GM18499 (cell line): ENCODE results near the gene FLNC.

Experiments
- ATAC-seq: cut with Tn5 transposase; IDR thresholded peaks from one replicate; pipeline ENCODE4 v1.9.1; 2021; ENCODE audit warnings: moderate number of reproducible peaks; ENCODE audit not compliant: insufficient read depth, unreplicated experiment

Gene FLNC

DNA sequence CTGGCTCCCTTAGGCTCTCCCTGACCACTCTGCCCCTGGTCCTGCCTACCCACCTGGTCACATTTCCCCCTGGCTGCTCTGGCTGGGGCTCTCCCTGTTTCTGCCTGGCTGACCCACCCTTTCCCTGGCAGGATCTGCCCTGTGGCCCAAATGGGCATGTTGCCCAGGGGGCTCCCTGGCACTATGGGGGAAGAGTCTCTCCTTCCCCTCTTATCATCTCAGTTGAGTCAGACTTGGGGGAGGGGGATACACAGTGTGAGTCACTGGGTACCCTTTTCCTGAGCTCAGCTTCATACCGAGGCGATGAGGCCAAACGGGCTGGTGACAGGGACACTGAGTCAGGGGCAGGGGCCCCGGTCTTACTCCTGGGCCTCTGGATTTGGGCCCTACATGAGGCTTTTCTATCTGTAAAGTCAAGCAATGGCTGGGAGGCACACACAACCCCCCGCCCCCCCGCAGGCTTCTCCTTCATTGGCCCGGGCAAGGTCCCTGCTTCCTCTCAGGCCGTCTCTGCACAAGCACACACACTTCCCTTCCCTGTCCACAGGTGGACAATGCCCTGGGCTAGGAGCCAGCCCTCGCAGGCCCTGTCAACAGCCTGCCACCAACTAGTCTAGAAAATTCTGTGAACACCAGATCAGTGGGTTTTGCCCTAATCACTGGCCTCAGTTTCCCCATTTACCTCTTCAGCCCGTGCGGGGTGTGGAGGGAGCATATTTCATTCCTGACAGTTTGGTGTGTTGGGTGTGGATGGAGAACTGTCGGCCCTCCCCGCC, 627 bp upstream of the FLNC start:
- ATAC-seq, result no peak

DNA sequence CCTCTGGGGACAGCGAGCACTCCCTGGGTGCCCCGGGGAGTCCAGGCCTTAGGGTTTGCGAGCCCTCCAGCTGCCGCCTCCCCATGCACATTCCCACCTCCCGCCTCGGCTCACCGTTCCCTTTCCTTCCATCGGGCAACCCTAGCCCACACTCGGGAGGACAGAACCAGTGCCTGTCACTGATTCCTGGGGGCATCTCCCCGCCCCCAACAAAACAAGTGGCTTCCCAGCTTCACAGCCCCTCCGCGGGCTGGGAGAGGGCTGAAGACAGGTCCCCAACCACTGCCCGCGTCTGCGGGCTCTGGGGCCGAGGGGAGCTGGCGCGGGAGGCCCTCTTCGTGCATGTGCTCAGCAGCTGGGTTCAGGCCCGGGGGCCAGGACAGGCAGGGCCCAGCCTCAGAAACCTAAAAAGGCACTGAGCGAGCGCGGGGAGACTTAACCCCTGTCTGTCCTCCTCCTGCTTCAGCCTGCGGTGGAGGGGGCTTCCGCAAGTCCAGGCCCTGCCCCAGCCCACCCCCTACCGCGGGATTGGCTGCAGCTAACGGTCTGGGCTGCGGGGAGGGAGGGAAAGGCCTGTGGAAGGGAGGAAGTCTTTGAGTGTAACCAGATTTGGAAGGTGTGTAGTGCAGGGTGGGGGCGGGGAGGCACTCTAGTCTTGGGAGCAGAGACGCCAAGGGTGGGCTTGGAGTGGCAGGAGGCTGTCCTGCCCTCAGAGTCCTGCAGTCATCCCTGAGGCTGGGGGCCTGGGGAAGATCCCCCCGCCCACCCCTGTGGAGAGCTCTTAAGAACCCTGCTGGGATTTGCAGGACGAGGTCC, 1.2 kb downstream of the FLNC start:
- ATAC-seq, result no peak

DNA sequence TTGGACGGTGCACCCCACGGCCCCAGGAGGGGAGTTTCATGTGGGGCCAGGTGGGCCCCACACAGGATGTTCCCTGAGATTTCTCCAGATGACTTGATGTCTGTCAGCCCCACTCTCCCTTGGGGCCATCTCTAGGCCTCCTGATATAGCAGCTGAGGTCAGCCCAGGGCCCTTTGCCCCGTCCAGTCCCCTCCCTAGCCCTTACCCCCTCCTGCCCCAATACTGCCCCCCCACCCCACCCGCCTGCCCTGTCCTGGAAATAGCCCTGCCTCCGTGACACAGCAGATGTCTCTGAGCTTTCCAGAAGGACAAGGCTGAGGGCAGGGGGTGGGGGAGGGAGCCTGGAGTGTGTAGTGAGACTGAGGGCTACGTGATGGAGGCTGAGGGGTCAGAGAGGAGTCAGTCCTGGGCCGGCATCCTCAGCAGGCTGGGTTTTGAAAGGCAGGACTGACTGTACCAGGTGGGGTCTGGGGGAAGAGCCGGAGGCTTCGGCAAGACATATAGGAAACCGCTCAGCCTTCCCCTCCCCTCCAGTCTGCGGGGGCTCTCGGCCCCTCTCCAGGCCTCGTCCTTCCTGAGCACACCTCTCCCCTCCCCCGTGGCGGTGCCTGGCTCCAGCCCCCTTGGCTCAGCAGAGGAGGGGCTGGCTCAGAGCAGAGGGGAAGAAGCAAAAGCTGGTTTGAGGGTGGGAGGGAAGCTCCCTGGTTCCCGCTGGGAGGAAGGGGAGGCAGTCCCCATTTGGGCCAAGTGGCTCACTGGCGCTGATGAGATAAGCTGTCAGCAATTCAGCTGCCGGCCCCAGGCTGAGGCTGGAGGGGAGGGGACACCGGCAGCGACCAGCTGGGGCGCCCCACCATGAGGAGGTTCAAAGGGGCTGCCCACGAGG, 2.0 kb downstream of the FLNC start:
- no peak for ATAC-seq

DNA sequence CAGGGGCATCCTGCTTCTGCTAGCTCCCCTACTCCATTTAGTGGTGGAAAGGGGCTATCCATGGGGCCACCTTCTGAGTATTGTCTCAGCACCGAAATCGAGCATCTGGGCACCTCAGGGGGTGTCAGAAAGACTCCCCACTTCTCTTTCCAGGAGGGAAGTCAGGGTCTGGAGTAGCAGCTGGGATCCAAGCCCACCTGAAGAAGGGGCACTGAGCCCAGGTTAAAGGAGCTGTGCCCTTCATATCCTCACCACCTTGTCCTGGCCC, 2.6 kb downstream of the FLNC start:
- ATAC-seq, result no peak

DNA sequence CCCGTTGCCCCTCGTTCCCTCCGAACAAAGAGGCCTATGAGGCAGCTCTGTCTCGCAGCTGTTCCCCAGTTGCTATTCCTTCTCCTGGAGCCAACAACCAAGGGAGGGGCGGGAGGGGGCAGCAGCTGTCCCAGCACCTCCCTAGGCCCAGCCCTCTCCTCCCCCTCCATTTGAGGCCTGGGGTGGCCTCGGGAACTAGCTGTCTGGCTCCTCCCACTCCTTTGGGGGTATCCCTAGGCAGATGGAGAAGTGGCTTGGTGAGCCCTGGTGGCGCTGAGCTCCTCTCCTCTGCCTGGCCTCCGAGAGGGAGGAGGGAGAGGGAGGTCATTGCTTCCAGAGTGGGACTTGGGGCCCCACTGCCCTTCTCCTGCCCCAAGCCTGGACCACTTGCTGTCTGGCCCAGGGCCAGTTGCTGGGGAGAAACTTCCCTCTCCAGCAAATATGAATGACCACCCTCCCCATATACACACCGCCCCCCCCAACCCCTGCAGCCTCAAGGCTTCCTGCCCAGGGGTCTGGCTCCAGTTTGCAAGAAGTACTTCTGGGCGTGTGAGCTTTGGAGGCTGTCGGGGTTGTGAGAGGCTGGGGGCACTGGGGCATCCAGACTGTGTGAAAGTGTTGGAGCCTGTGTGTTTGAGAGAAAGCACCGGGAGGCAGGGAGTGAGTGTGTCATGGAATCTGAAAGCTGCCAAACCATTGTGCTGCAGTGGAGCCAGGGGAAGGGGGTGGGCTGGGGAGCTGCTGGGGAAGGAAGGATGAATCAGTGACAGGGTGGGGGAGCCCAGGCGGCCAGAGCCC, 3.1 kb downstream of the FLNC start:
- ATAC-seq, result no peak

GRCh38 chr7:128833946-128834325, 3.7 kb downstream of the FLNC start:
- no peak for ATAC-seq

- no peak for ATAC-seq
Observed at GRCh38 chr7:128835231-128835751, 5.1 kb downstream of the FLNC start.

GRCh38 chr7:128835790-128836641, 5.8 kb downstream of the FLNC start:
- ATAC-seq, result no peak

GRCh38 chr7:128836729-128837348, 6.6 kb downstream of the FLNC start:
- no peak for ATAC-seq

GRCh38 chr7:128837521-128837921, 7.3 kb downstream of the FLNC start:
- no peak for ATAC-seq

- ATAC-seq, result no peak
Observed at GRCh38 chr7:128838109-128838779, 8.0 kb downstream of the FLNC start.

GRCh38 chr7:128838981-128839731, 8.9 kb downstream of the FLNC start:
- ATAC-seq, result no peak

GRCh38 chr7:128839751-128840177, 9.6 kb downstream of the FLNC start:
- ATAC-seq, result no peak

DNA sequence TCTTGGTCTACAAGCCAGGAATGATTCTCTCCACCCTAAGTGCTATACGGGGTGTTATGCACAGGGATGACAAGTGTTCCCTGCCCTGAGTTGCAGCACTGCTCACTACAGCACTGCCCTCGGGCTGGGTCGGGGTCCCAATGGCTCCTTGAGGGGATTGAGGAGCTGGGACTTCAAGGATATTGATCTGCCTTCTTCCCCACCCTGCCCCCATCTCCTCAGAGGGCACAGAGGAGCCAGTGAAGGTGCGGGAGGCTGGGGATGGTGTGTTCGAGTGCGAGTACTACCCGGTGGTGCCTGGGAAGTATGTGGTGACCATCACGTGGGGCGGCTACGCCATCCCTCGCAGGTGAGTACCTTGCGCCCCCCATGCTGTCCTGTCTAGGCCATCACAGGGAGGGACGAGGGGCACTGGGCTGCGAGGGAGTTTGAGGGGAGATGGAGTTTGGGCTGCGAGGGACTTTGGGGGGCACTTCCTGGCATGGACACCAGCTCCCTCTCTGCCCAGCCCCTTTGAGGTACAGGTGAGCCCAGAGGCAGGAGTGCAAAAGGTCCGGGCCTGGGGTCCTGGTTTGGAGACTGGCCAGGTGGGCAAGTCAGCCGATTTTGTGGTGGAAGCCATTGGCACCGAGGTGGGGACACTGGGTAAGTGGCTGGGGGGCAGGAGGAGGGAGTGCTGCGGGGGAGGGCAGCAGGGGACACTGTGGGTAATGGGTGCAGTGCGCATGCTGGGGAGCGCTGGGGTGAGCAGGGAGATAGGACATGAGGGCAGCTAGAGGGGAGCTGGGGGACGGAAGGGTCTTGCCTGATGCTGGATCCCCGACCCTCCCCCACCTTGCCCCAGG, 10.3 kb downstream of the FLNC start:
- ATAC-seq, result no peak

GRCh38 chr7:128841171-128841690, 11.0 kb downstream of the FLNC start:
- no peak for ATAC-seq

DNA sequence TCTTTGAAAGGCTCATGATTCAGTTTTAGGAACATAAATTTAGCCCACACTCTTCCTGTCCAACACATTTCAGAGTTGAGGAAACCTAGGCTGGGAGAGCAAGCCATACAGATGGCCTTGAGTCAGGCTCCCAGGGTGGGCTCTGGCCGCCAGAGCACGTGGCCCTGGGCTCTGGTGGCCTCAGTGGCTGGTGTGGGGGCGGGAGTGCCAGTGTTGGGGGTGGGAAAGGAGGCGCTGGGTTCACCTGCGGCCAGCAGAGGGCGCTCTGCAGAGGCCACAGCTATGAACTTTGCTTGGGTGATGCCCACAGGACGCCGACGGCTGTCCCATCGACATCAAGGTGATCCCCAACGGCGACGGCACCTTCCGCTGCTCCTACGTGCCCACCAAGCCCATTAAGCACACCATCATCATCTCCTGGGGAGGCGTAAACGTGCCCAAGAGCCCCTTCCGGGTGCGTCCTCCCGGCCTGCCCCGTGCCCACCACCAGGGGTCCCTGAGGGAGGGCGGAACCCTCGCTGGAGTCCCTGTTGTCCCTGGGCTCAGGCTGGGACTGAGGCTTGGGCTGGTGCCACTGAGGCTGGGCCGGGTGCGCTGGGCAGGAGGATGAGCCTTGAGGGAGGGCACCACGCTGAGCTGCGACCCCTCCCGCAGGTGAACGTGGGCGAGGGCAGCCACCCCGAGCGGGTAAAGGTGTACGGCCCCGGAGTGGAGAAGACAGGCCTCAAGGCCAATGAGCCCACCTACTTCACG, 11.9 kb downstream of the FLNC start:
- ATAC-seq, result no peak
